Activated T-helper 1 cell treated with anti-CD3 and anti-CD28 coated beads, Interleukin-12 subunit alpha, Interleukin-12 subunit beta, Interleukin-2, Interleukin-4 antibody, amounts not matched to agents 30 ng/mL and 10 ng/mL and 1 ng/mL, durations not matched to agents 14 hours and 24 hours and 36 hours (primary cell): ENCODE results near the gene IGSF6. TPM values are rescaled to one million over a fixed set of nuclear protein-coding genes. Genes with fewer than 3 reads are reported as not detected.
"Not testable (repeated sequence)": the region's sequence is repeated elsewhere in the genome, so short reads cannot be mapped to it uniquely, and the experiment has no call there.

Experiments
- DNase-seq: peaks from one replicate; pipeline ENCODE4 v3.0.0; 2021; ENCODE audit warnings: low spot score
- H3K27ac Mint-ChIP-seq: one replicate; pipeline ENCODE4 v1.8.0; 2021; ENCODE audit warnings: mild to moderate bottlenecking, mixed read lengths
- H3K27me3 Mint-ChIP-seq: one replicate; pipeline ENCODE4 v1.8.0; 2022; ENCODE audit warnings: mild to moderate bottlenecking, moderate library complexity, mixed read lengths; ENCODE audit not compliant: insufficient read depth
- H3K36me3 Mint-ChIP-seq: one replicate; pipeline ENCODE4 v1.8.0; 2021; ENCODE audit warnings: low read depth, mixed read lengths
- H3K4me1 Mint-ChIP-seq: one replicate; pipeline ENCODE4 v1.8.0; 2021; ENCODE audit warnings: low read depth, mixed read lengths
- H3K4me3 Mint-ChIP-seq: one replicate; pipeline ENCODE4 v1.8.0; 2021; ENCODE audit warnings: mild to moderate bottlenecking, moderate library complexity, mixed read lengths
- H3K9me3 Mint-ChIP-seq: one replicate; pipeline ENCODE4 v1.8.0; 2021; ENCODE audit warnings: mixed read lengths
- intact Hi-C: fragments of 100-400 bp; cut with micrococcal nuclease; formaldehyde crosslinking; loops from one replicate; pipeline ENCODE4 v1.15.1; 2024
- total RNA-seq: library from RNA; stranded (reverse); gene quantifications from 2 replicates; pipeline ENCODE4 v1.2.3, GENCODE V29; 2022

Gene IGSF6
- total RNA-seq, 1 donor from 2014 or later, result not detected

DNA sequence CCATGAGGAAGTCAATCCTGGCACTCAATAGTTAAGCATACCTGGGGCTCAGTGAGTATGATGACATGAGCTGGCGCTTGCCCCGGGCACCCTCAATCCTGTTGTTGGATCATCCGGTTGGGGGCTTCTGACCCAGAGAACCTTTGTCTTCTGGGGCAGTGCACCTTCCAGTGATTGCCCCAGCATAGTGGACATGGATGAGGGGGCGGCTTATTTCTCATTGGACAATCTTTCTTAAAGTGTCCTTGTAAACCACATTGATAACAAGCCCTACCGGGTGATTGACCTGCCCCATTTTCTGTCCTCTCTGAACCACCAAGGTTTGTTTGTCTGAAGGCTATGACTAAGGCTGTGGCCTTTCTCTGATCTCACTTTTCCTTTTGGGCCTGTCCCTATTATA is 18.2 kb downstream of the IGSF6 start:
- intact Hi-C loops, result no loop called here

DNA sequence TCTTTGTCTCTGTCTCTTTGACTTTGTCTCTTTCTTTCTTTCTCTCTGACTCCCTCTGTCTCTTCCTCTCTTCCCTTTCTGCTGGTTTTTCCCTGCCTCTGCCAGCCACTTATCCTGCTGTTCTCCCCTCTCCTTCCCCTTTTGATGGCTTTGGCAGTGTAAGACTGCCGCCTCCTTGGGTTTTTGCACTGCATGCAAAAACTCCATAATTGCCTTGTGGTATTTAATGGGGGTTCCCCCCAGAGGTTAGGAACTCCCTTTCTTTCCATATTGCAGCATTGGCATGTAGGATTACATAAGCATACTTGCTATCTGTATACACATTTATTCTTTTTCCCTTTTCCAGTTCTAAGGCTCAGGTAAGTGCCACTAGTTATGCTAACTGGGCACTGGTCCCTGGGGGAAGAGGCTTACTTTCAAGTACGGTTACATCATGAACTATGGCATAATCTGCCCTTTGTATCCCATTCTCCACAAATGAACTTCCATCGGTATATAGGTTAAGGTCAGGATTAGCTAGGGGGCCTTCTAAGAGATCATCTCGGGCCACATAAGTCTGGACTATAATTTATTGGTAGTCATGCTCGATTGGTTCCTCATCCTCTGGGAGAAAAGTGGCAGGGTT is 20.3 kb downstream of the IGSF6 start:
- H3K4me3 Mint-ChIP-seq, H3K9me3 Mint-ChIP-seq, intact Hi-C loops, DNase-seq, H3K27me3 Mint-ChIP-seq, H3K27ac Mint-ChIP-seq: not testable (repeated sequence)
- peaks cover 28% of the 10 kb centered on the region for H3K36me3 Mint-ChIP-seq
- peaks cover 14% of the 10 kb centered on the region for H3K4me1 Mint-ChIP-seq

More for the DNA sequence above, 18.2 kb downstream of the IGSF6 start:
- H3K36me3 Mint-ChIP-seq, result peaks cover 19% of the 10 kb centered on the region
- H3K27me3 Mint-ChIP-seq, result no peaks in the 10 kb centered on the region
- no peak overlapping the region for H3K27ac Mint-ChIP-seq
- no peak overlapping the region for H3K4me3 Mint-ChIP-seq
- H3K9me3 Mint-ChIP-seq, result no peaks in the 10 kb centered on the region
- no peak for DNase-seq
- peaks cover 20% of the 10 kb centered on the region for H3K4me1 Mint-ChIP-seq

DNA sequence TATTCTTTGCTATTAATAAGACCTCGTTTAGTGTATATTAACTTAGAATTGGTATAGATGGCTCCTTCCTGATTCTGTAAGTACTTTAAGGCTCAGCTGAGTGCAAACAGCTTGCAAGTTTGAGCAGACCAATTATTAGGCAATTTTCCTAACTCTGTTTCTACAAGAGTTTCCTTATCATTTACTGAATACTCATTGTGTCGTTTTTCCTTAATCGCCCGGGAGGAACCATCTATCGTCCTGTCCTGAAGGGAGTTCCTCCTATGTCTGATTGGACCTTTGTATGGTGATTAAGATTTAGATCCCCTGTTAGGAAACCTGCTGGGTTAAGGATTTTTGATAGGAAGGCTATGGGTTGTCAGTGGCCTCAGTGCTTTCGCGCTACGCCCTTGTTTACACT is 21.0 kb downstream of the IGSF6 start:
- H3K27ac Mint-ChIP-seq, H3K27me3 Mint-ChIP-seq, intact Hi-C loops, H3K9me3 Mint-ChIP-seq, DNase-seq, H3K4me3 Mint-ChIP-seq: not testable (repeated sequence)
- Mint-ChIP-seq H3K4me1 (peaks cover 20% of the 10 kb centered on the region), H3K36me3 (peaks cover 33% of the 10 kb centered on the region)

DNA sequence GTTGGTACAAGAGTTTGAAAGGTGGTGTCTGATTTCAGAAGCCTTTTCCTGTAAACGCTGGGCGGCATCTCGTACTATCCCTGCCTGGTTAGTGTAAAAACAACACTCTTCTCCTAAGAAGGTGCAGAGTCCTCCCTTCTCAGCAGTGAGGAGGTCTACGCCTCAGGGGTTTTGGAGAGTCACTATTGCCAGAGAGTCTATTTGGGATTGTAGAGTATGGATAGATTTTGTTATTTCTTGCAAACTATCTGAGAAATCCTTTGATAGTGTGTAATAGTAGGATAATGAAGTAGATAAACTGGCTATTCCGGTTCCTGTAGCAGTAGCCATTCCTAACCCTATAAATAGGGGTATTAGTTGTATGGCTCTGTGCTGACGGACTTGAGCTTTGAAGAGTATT is 21.5 kb downstream of the IGSF6 start:
- peaks cover 36% of the 10 kb centered on the region for H3K36me3 Mint-ChIP-seq
- H3K27ac Mint-ChIP-seq, DNase-seq, H3K27me3 Mint-ChIP-seq, H3K4me3 Mint-ChIP-seq, H3K9me3 Mint-ChIP-seq, intact Hi-C loops: not testable (repeated sequence)
- peaks cover 26% of the 10 kb centered on the region for H3K4me1 Mint-ChIP-seq

DNA sequence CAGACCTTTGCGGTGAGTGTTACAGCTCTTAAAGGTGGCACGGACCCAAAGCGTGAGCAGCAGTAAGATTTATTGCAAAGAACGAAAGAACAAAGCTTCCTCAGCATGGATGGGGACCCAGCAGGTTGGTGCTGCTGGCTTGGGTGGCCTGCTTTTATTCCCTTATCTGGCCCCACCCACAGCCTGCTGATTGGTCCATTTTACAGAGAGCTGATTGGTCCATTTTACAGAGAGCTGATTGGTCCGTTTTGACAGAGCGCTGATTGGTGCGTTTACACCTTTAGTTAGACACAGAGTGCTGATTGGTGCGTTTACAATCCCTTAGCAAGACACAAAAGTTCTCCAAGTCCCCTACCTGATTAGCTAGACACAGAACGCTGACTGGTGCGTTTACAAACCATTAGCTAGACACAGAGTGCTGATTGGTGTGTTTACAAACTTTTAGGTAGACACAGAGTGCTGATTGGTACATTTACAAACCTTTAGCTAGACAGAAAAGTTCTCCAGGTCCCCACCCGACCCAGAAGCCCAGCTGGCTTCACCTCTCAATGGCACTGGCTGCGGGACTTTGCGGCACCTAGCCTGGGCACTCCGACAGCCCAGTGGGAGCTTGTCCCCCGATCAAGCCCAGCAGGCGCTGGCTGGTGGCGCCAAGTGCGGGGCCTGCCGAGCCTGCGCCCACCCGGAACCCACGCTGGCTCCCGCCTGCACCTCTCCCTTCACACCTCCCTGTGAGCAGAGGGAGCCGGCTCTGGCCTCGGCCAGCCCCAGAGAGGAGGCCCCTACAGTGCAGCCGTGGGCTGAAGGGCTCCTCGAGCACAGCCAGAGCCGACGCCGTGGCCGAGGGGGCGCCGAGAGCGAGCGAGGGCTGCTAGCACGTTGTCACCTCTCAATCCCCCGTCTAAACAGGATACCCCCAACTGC is 22.5 kb downstream of the IGSF6 start:
- H3K4me3 Mint-ChIP-seq, H3K27me3 Mint-ChIP-seq, H3K9me3 Mint-ChIP-seq, intact Hi-C loops, DNase-seq, H3K27ac Mint-ChIP-seq: not testable (repeated sequence)
- peaks cover 32% of the 10 kb centered on the region for H3K4me1 Mint-ChIP-seq
- H3K36me3 Mint-ChIP-seq, result peaks cover 35% of the 10 kb centered on the region

DNA sequence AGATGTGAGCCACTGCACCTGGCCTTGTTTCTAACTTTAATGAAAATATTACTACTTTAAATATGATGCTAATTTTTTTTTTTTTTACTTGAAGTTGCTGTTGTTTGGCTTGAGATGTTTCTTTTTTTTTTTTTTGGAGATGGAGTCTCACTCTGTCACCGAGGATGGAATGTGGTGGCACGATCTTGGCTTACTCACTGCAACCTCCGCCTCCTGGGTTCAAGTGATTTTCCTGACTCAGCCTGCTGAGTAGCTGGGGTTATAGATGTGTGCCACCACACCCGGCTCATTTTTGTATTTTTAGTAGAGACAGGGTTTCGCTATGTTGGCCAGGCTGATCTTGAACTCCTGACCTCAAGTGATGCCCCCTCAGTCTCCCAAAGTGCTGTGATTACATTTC is 23.6 kb downstream of the IGSF6 start:
- intact Hi-C loops, result no loop called here
- DNase-seq, result no peak
- H3K4me3 Mint-ChIP-seq, result no peak overlapping the region
- no peak overlapping the region for H3K27ac Mint-ChIP-seq
- no peaks in the 10 kb centered on the region for H3K27me3 Mint-ChIP-seq
- peaks cover 32% of the 10 kb centered on the region for H3K4me1 Mint-ChIP-seq
- H3K9me3 Mint-ChIP-seq, result no peaks in the 10 kb centered on the region
- H3K36me3 Mint-ChIP-seq, result peaks cover 42% of the 10 kb centered on the region

DNA sequence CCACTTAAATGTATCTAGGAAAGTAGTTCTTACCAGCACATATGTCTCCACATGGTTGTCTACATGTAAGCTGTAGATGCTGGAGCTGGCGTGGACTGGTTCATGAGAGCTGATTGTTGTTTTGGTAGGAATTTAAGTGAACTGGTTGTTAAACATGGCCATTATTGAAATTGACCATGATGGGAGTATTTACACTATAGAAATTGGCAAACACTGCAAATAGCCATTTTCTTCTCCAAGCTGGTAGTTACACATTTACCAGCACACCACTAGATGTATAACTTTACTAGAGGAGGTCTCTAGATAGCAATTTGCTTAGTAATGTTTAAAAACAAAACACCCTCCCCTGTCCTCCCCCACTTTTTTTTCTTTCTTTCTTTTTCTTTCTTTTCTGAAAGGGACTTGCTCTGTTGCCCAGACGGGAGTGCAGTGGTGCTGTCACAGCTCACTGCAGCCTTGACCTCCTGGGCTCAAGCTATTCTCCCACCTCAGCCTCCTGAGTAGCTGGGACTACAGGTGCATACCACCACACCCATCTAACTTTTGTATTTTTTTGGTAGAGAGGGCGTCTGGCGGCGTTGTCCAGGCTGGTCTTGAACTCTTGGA is 24.2 kb downstream of the IGSF6 start:
- Mint-ChIP-seq H3K27me3 (no peaks in the 10 kb centered on the region), H3K36me3 (peaks cover 44% of the 10 kb centered on the region), H3K9me3 (no peaks in the 10 kb centered on the region), H3K4me1 (peaks cover 32% of the 10 kb centered on the region), H3K27ac (no peak overlapping the region), H3K4me3 (no peak overlapping the region)
- intact Hi-C loops, result no loop called here
- no peak for DNase-seq

DNA sequence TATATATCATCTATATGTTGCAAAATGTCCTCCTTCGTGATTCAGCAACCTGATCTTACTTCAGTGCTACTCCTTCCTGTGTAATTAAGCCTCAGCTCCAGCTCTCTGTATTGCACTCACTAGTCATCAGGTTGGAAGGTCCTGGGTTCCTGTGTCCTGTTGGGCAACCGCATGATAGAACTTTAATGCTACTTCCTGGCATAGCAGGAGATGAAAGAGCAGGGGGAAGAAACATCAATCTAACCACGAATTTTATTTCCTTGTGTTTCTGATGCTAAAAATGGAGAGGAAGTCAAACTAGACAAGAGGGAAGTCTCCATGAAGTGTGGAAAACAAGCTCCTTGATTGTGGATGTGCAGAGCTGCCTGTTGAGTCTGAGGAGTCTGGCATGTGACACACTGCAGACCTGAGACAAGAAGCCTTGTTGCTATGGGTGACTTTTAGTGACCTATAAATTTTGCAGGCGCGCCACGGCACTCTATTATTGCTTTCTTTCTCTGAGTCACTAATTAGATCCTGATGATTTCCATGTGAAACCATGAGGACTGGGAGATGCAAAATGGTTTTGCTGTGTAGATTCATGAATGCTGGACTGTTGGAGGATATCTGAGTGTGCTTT is 25.6 kb downstream of the IGSF6 start:
- Mint-ChIP-seq H3K9me3 (no peaks in the 10 kb centered on the region), H3K4me1 (peaks cover 24% of the 10 kb centered on the region), H3K36me3 (peaks cover 40% of the 10 kb centered on the region), H3K4me3 (peak overlapping the region; percentile 45), H3K27me3 (no peaks in the 10 kb centered on the region), H3K27ac (peak overlapping the region; percentile 51)
- DNase-seq, result no peak
- intact Hi-C loops, result loop anchor here (2.0 kb wide), 1 partner anchor 18 kb away; no protein-coding TSS in a partner anchor

DNA sequence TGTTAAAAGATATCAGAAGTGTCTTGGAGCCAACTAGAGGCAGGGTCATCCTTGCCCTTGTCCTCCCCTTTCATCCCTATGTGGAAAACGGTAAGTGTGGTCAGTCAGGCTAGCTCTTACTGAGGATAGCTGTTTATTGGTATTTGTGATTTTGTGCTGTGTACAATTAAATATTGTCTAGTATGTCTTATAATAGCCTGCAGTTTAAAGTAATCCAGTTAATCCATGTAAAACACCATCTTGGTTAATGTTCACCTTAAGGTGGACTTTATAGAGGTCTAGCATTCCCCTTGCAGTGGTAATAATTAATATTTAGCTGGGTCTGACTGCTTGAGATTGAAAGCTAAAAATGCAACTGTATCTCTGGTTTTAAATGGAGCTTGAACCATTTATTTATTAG is 27.4 kb downstream of the IGSF6 start:
- intact Hi-C loops, result no loop called here
- DNase-seq, result no peak
- no peak overlapping the region for H3K27ac Mint-ChIP-seq
- H3K9me3 Mint-ChIP-seq, result no peaks in the 10 kb centered on the region
- no peak overlapping the region for H3K4me3 Mint-ChIP-seq
- H3K27me3 Mint-ChIP-seq, result no peaks in the 10 kb centered on the region
- H3K36me3 Mint-ChIP-seq, result peaks cover 39% of the 10 kb centered on the region
- peaks cover 23% of the 10 kb centered on the region for H3K4me1 Mint-ChIP-seq

DNA sequence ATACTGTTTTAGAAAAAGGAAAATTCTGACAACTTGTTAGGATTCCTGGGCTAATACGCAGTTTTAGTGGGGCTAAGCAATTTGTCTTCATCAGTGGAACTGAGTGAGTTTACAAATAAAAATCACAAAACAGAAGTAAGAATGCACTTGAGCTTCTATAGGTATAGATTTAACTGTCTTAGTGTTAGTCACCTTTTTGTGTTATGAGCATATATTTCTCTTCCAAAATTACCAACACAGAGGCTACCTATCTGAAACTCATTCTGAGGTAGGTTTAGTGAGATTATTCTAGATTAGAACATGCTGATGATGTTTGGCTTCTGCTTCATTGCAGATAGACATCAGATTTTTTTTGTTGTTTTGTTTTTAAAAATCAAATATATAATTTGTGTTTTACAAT is 29.9 kb downstream of the IGSF6 start:
- Mint-ChIP-seq H3K9me3 (no peaks in the 10 kb centered on the region), H3K27ac (no peak overlapping the region), H3K36me3 (peaks cover 36% of the 10 kb centered on the region), H3K27me3 (no peaks in the 10 kb centered on the region), H3K4me3 (no peak overlapping the region), H3K4me1 (peaks cover 33% of the 10 kb centered on the region)
- intact Hi-C loops, result no loop called here
- no peak for DNase-seq

DNA sequence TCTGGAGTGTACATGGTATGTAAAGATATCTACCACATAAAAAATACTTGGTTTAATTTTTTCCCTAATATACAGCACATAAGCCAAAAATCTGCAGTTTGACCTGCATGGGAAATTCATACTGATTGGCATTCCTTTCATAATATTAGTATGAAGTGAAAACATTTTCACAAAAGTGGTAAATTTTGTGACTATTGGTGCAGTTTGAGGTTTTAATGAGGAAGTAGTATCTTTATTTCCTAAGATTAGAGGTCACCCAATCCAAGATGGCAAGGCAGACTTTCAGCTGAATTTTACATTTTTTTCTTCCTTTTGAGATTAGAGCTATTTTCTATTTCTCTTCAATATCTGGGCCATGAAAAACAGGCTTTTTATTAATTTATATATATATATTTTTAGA is 31.8 kb downstream of the IGSF6 start:
- H3K9me3 Mint-ChIP-seq, result no peaks in the 10 kb centered on the region
- H3K4me3 Mint-ChIP-seq, result no peak overlapping the region
- DNase-seq, result no peak
- intact Hi-C loops, result no loop called here
- H3K27ac Mint-ChIP-seq, result no peak overlapping the region
- no peaks in the 10 kb centered on the region for H3K27me3 Mint-ChIP-seq
- H3K4me1 Mint-ChIP-seq, result peaks cover 32% of the 10 kb centered on the region
- peaks cover 31% of the 10 kb centered on the region for H3K36me3 Mint-ChIP-seq

DNA sequence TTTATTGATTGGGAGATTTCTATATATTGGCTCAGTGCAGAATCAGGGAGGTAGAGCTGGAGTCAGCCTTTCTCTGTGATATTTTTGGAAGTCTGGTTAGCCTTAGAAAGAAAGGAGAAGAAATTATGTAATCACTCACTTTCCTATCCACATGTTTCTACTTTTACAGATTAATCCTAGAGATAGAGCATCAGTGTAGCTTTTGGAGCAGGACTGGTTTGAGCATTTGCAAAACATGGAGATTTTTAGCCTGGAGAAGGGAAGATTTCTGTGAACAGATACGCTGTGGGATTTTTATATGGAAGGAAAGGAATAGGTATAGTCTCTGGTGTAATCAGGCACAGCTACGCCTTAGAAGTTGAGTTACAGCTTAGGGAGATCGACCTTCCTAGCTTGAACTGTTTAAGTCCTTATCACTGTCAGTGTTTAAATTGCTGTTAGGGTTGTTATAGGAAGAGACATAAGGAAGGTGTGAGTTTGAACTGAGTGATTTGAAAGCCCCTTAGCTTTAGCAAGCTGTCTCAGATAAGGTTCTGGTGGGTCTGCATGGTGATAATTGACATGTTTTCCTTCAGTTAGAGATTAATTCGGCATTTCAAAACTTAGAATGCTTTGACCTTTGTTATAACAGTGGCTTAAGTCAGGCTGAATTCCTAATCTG is 32.5 kb downstream of the IGSF6 start:
- intact Hi-C loops, result no loop called here
- peaks cover 26% of the 10 kb centered on the region for H3K36me3 Mint-ChIP-seq
- H3K4me1 Mint-ChIP-seq, result peaks cover 28% of the 10 kb centered on the region
- no peaks in the 10 kb centered on the region for H3K27me3 Mint-ChIP-seq
- no peaks in the 10 kb centered on the region for H3K9me3 Mint-ChIP-seq
- no peak overlapping the region for H3K4me3 Mint-ChIP-seq
- no peak overlapping the region for H3K27ac Mint-ChIP-seq
- DNase-seq, result no peak
